Activated CD4-positive, alpha-beta T cell treated with anti-CD3 and anti-CD28 coated beads, Interleukin-2, amount 10 ng/mL, durations not matched to agents 7 days and 5 days (primary cell): ENCODE data around the gene ADGRG6. TPM values are rescaled to one million over a fixed set of nuclear protein-coding genes. Genes with fewer than 3 reads are reported as not detected.

Source experiments
- CTCF ChIA-PET: fragments of 350-600 bp; sonication (Branson Sonifier 250); formaldehyde crosslinking; loops from one replicate; lab custom pipeline; 2021; ENCODE audit warnings: antibody characterized with exemption; lab: Charles Lee
- POLR2A ChIA-PET: fragments of 350-600 bp; sonication (Branson Sonifier 250); formaldehyde crosslinking; loops from one replicate; lab custom pipeline; 2021; ENCODE audit warnings: antibody characterized with exemption; lab: Charles Lee
- DNase-seq: peaks from one replicate; pipeline ENCODE4 v3.0.0-alpha.2; 2020
- H3K27ac Mint-ChIP-seq: one replicate; pipeline ENCODE4 v1.8.0; 2021; ENCODE audit warnings: mild to moderate bottlenecking, moderate library complexity, mixed read lengths
- H3K27me3 Mint-ChIP-seq: one replicate; pipeline ENCODE4 v1.8.0; 2021; ENCODE audit warnings: mixed read lengths
- H3K36me3 Mint-ChIP-seq: one replicate; pipeline ENCODE4 v1.8.0; 2021; ENCODE audit warnings: low read depth, mixed read lengths
- H3K4me1 Mint-ChIP-seq: one replicate; pipeline ENCODE4 v1.8.0; 2021; ENCODE audit warnings: mixed read lengths
- H3K4me3 Mint-ChIP-seq: one replicate; pipeline ENCODE4 v1.8.0; 2021; ENCODE audit warnings: mild to moderate bottlenecking, moderate library complexity, mixed read lengths
- H3K9me3 Mint-ChIP-seq: one replicate; pipeline ENCODE4 v1.8.0; 2021; ENCODE audit warnings: mixed read lengths
- total RNA-seq, 2 experiments: library from RNA; stranded (reverse); gene quantifications; one replicate each; pipeline ENCODE4 v1.2.3, GENCODE V29; 2021

ADGRG6 gene
- under 1 TPM; 0.35 to 0.52 TPM for total RNA-seq

DNA sequence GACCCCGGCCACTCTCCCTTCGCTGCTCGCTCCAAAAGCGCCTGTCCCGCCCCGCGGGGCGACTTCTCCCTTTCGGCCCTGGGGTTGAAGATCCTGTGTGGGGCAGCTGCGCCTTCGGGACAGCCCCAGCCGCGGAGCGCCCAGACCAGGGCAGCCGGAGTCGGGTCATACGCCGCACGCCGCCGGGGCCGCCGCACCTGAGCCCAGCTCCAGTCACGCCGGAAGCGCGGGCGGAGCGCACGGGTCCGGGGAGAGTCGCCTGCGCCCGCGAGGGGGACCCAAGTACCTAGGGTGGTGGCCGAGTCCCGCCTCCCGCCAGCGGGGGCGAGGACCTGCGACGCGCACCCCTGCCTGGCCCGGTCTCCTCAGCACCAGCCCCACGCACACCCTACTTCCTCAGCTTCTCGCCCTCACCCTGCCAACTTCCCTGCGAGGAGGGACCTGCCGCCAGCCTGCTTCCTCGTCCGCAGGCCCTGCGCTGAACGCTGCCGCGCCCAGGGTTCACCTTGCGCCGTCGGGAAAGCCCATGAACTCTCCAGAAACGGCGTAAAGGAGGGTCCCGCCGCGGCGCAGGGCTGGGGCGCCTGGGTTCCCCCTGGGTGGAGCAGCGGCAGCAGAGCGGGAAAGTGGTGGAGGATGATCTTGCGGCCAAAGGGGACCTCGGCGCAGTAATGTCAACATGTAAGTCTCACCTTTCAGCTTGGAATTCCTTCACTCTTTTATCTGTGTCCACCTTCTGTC, at the start of gene ADGRG6:
Gene ADGRG6, plus strand, starts transcription at position 357 of the 741 bp plus-strand sequence. Its CDS starts 323 bp downstream, at position 680.
- Mint-ChIP-seq H3K36me3 (no peaks in the 10 kb centered on the region), H3K4me1 (peaks cover 10% of the 10 kb centered on the region), H3K9me3 (no peaks in the 10 kb centered on the region), H3K27ac (no peak within 1 kb of the TSS), H3K27me3 (peaks cover 39% of the 10 kb centered on the region), H3K4me3 (peak within 1 kb of the TSS; percentile 72)
- ChIA-PET POLR2A (no interaction called here), CTCF (interaction anchor here (0.6 kb wide), 1 partner anchor 647 kb away, joined by 3 read pairs; no protein-coding TSS in a partner anchor)
- peak; percentile 45 for DNase-seq

GRCh38 chr6:142254513-142254912, 47.3 kb upstream of the ADGRG6 start:
- no peaks in the 10 kb centered on the region for H3K9me3 Mint-ChIP-seq
- DNase-seq = no peak
- no peaks in the 10 kb centered on the region for H3K36me3 Mint-ChIP-seq
- H3K4me3 Mint-ChIP-seq = no peak overlapping the region
- no peaks in the 10 kb centered on the region for H3K27me3 Mint-ChIP-seq
- no peaks in the 10 kb centered on the region for H3K4me1 Mint-ChIP-seq
- CTCF ChIA-PET = no interaction called here
- POLR2A ChIA-PET = no interaction called here
- H3K27ac Mint-ChIP-seq = no peak overlapping the region

DNA sequence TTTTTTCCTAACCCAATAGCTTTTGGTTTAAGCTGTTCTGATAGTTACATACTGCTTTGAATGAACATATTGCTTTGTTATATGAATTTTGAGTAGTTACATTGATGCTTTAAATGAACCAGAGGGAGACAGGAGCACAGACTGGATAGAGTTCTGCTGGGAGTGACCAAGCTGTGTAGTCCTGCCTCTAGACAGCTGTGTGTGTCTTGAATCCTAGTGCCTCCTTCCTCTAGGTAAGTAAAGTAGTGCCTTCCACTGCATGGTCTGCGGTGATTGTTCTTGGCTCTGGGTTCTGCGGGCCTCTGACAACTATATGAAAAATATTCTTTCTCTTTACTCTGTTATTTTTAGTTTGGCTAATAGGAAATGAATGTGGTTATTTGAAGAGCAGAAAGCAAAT, 46.0 kb upstream of the ADGRG6 start:
- CTCF ChIA-PET = interaction anchor here (0.6 kb wide), 1 partner anchor 1503 kb away, joined by 4 read pairs; no protein-coding TSS in a partner anchor
- H3K4me3 Mint-ChIP-seq = no peak overlapping the region

DNA sequence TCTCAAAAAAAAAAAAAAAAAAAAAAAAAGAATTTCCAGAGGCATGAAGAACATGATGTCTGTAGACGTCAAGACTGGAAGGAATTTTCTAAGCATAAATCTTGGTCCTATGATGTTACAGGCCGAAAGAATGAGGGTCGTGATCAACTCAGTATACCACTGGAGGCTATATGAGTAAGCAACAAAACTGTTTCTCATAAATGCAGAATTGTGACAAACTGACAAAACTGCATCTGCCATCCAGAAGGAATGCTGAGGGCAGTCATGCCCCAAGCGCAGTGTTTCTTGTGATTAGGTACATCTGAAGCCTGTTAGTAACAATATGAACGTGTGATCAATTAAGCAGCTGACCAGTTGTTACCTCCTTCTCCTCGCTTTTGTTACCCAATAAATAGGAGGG, 43.5 kb upstream of the ADGRG6 start:
- no peaks in the 10 kb centered on the region for H3K36me3 Mint-ChIP-seq
- POLR2A ChIA-PET = no interaction called here
- H3K4me3 Mint-ChIP-seq = no peak overlapping the region
- DNase-seq = no peak
- no peaks in the 10 kb centered on the region for H3K9me3 Mint-ChIP-seq
- no peaks in the 10 kb centered on the region for H3K27me3 Mint-ChIP-seq
- CTCF ChIA-PET = no interaction called here
- H3K4me1 Mint-ChIP-seq = no peaks in the 10 kb centered on the region
- no peak overlapping the region for H3K27ac Mint-ChIP-seq

More for the DNA sequence above, 46.0 kb upstream of the ADGRG6 start:
- Mint-ChIP-seq H3K4me1 (no peaks in the 10 kb centered on the region), H3K36me3 (no peaks in the 10 kb centered on the region), H3K27ac (no peak overlapping the region), H3K27me3 (no peaks in the 10 kb centered on the region), H3K9me3 (no peaks in the 10 kb centered on the region)
- POLR2A ChIA-PET = no interaction called here
- no peak for DNase-seq

GRCh38 chr6:142258757-142259156, 43.0 kb upstream of the ADGRG6 start:
- Mint-ChIP-seq H3K27ac (no peak overlapping the region), H3K27me3 (no peaks in the 10 kb centered on the region), H3K4me3 (no peak overlapping the region), H3K4me1 (no peaks in the 10 kb centered on the region), H3K36me3 (no peaks in the 10 kb centered on the region), H3K9me3 (no peaks in the 10 kb centered on the region)
- no peak for DNase-seq
- POLR2A ChIA-PET = no interaction called here
- CTCF ChIA-PET = no interaction called here

DNA sequence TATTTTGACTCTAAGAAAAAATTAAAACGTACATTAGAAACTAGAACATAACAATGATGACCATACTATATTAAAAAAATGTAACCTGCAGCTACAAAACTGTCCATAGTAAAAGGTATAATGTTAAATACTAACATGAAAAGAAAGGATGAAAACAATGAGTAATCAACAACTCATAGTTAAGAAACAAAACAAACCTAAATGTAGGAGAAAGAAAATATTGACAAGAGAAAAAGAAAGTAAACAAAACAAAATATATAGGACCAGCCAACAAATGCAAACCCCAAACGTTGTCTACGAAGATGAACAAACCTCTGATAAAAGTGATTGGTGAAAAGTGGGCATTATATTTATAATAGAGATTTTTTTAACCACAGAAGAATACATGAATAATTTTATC, 41.1 kb upstream of the ADGRG6 start:
- POLR2A ChIA-PET = no interaction called here
- Mint-ChIP-seq H3K27ac (no peak overlapping the region), H3K27me3 (peaks cover 1% of the 10 kb centered on the region), H3K4me1 (no peaks in the 10 kb centered on the region), H3K36me3 (no peaks in the 10 kb centered on the region), H3K9me3 (no peaks in the 10 kb centered on the region), H3K4me3 (no peak overlapping the region)
- no peak for DNase-seq
- CTCF ChIA-PET = no interaction called here

- ChIA-PET POLR2A (no interaction called here), CTCF (no interaction called here)
- Mint-ChIP-seq H3K4me3 (no peak overlapping the region), H3K27ac (no peak overlapping the region), H3K27me3 (peaks cover 1% of the 10 kb centered on the region), H3K36me3 (no peaks in the 10 kb centered on the region), H3K4me1 (no peaks in the 10 kb centered on the region), H3K9me3 (no peaks in the 10 kb centered on the region)
- DNase-seq = no peak
Observed at GRCh38 chr6:142262231-142262630, 39.6 kb upstream of the ADGRG6 start.

DNA sequence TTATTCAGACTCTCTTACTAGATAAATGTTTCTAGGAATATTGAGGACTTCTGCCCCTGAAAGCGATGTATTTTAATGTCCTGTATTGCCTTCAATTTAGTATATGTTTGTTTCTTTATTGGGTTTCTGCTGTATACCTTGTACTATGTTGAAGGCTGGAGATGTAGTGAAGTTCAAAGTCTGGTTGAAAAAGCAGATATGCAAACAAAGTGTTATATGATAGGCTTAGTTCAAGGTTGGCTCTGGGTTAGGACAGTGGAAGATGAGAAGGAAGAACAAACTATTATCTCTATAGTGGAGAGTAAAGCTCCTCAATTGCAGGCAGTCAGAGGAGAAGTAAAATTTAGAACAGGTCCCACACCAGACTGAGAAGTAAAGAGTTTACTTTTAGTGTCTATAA, 36.3 kb upstream of the ADGRG6 start:
- Mint-ChIP-seq H3K9me3 (no peaks in the 10 kb centered on the region), H3K27ac (no peak overlapping the region), H3K27me3 (peaks cover 1% of the 10 kb centered on the region), H3K4me3 (no peak overlapping the region), H3K4me1 (no peaks in the 10 kb centered on the region), H3K36me3 (no peaks in the 10 kb centered on the region)
- no peak for DNase-seq
- POLR2A ChIA-PET = no interaction called here
- CTCF ChIA-PET = no interaction called here

DNA sequence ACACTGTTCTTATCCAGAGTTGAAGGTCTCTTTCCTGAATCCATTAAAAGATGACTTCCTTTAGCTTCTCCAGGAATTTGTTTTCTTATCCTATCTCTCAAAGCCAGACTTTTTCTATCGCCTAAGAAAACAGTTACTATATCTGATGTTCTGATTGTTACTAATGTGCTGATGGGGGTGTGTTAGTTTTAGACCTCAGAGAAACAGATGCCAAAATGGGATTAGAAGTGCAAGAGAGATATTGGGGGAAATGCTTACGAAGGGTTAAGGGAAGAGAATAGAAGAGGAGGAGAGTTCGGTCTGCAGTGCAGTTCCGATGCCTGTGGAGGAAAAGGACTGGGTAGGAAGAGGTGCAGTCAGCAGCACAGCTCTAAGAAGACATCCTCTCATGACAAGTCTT, 35.7 kb upstream of the ADGRG6 start:
- no peak for DNase-seq
- Mint-ChIP-seq H3K9me3 (no peaks in the 10 kb centered on the region), H3K4me3 (no peak overlapping the region), H3K27me3 (peaks cover 1% of the 10 kb centered on the region), H3K27ac (no peak overlapping the region), H3K36me3 (no peaks in the 10 kb centered on the region), H3K4me1 (no peaks in the 10 kb centered on the region)
- CTCF ChIA-PET = interaction anchor here (1.0 kb wide), 1 partner anchor 20 kb away, joined by 4 read pairs; no protein-coding TSS in a partner anchor
- POLR2A ChIA-PET = no interaction called here

GRCh38 chr6:142271476-142271875, 30.3 kb upstream of the ADGRG6 start:
- Mint-ChIP-seq H3K27ac (no peak overlapping the region), H3K36me3 (no peaks in the 10 kb centered on the region), H3K4me3 (no peak overlapping the region), H3K4me1 (no peaks in the 10 kb centered on the region), H3K27me3 (peaks cover 4% of the 10 kb centered on the region), H3K9me3 (no peaks in the 10 kb centered on the region)
- POLR2A ChIA-PET = no interaction called here
- DNase-seq = no peak
- CTCF ChIA-PET = no interaction called here

DNA sequence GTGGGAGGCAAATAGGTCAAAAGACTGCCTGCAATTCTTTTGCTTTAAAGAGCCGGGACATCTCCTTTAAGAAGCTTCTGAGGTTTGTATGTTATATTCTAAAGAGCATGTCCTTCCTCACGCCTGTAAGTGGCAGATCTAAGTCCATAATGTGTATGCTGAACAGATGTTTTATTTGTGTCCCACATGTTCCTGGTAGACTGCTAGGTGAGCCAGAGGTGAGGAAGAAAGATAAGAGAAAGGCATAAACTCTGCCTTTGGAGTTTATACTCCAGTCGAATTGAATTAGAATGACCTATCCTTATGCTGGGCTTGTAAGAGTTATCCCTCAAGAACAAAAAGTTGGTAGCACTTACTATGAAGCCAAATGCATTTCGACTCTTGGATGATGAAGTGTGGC, 27.2 kb upstream of the ADGRG6 start:
- H3K4me1 Mint-ChIP-seq = no peaks in the 10 kb centered on the region
- ChIA-PET POLR2A (no interaction called here), CTCF (no interaction called here)
- no peak for DNase-seq
- H3K9me3 Mint-ChIP-seq = no peaks in the 10 kb centered on the region
- no peak overlapping the region for H3K27ac Mint-ChIP-seq
- no peak overlapping the region for H3K4me3 Mint-ChIP-seq
- H3K27me3 Mint-ChIP-seq = peaks cover 6% of the 10 kb centered on the region
- no peaks in the 10 kb centered on the region for H3K36me3 Mint-ChIP-seq

DNA sequence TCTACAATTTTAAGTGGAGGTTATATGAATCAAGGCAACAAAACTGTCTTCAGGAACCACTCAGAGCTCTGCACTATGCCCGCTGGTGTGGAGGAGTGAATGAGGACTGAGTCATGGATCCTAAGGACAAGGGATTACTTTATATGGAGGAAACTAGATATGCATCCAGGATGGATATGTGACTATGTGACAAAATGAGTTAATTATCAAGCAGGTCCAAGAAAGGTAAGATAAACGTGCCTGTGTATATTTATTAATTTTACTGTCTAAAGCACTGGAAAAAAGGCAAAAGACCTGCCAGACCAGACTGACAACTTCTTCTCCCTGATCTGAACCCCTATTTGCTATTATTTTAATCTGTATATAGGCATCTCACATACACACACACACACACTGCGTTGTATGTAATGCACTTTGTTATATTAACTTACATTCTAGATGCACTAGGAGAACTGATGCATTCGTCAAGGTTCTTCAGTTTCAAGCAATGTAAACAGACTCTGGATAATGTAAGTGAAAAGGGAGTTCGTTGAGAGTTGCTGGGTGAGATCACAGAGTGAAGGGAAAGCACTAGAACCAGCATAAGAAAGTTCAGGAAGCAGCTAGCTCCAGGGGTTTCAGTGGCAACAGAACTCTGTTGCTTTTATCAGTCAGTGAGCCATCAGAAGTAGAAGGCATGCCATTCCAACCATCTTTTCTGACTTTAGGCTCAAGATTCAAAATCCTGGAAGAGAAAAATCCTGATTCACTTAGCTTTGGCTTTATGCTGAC, 26.4 kb upstream of the ADGRG6 start:
- CTCF ChIA-PET = no interaction called here
- no peaks in the 10 kb centered on the region for H3K4me1 Mint-ChIP-seq
- H3K4me3 Mint-ChIP-seq = no peak overlapping the region
- POLR2A ChIA-PET = no interaction called here
- no peaks in the 10 kb centered on the region for H3K36me3 Mint-ChIP-seq
- peaks cover 6% of the 10 kb centered on the region for H3K27me3 Mint-ChIP-seq
- no peaks in the 10 kb centered on the region for H3K9me3 Mint-ChIP-seq
- no peak for DNase-seq
- H3K27ac Mint-ChIP-seq = no peak overlapping the region

- CTCF ChIA-PET = no interaction called here
- Mint-ChIP-seq H3K4me3 (no peak overlapping the region), H3K27me3 (peaks cover 6% of the 10 kb centered on the region), H3K9me3 (no peaks in the 10 kb centered on the region), H3K4me1 (no peaks in the 10 kb centered on the region), H3K36me3 (no peaks in the 10 kb centered on the region), H3K27ac (no peak overlapping the region)
- POLR2A ChIA-PET = no interaction called here
- no peak for DNase-seq
Observed at GRCh38 chr6:142276256-142276655, 25.6 kb upstream of the ADGRG6 start.
